Stomach smooth muscle (tissue), 2 donors: ENCODE data around the gene WDR91.

ENCODE experiments used
- H3K27ac ChIP-seq: one replicate; pipeline ENCODE4 v1.7.0; 2013; ENCODE audit warnings: mild to moderate bottlenecking, low read length, inconsistent platforms
- H3K27me3 ChIP-seq, 2 donors: one replicate each; pipeline ENCODE4 v1.7.0; 2013; ENCODE audit warnings: low read length in 2 of 2; ENCODE audit not compliant: insufficient read depth in 2 of 2, control insufficient read depth in 1 of 2
- H3K36me3 ChIP-seq, 2 donors: one replicate each; pipeline ENCODE4 v1.7.0; 2013; ENCODE audit warnings: low read length in 2 of 2; ENCODE audit not compliant: control insufficient read depth in 2 of 2, insufficient read depth in 2 of 2
- H3K4me1 ChIP-seq: one replicate; pipeline ENCODE4 v1.7.0; 2013; ENCODE audit warnings: low read length; ENCODE audit not compliant: control insufficient read depth, insufficient read depth
- H3K4me3 ChIP-seq, 2 donors: one replicate each; pipeline ENCODE4 v1.7.0; 2013; ENCODE audit warnings: low read length in 2 of 2
- H3K9ac ChIP-seq, 2 donors: one replicate each; pipeline ENCODE4 v1.7.0; 2013; ENCODE audit warnings: low read length in 2 of 2, mild to moderate bottlenecking in 1 of 2
- H3K9me3 ChIP-seq, 2 donors: one replicate each; pipeline ENCODE4 v1.7.0; 2013; ENCODE audit warnings: low read length in 2 of 2; ENCODE audit not compliant: control insufficient read depth in 2 of 2
- donor health status: healthy.
- donor health status: Pancreatic carcinoma.

Gene WDR91

DNA sequence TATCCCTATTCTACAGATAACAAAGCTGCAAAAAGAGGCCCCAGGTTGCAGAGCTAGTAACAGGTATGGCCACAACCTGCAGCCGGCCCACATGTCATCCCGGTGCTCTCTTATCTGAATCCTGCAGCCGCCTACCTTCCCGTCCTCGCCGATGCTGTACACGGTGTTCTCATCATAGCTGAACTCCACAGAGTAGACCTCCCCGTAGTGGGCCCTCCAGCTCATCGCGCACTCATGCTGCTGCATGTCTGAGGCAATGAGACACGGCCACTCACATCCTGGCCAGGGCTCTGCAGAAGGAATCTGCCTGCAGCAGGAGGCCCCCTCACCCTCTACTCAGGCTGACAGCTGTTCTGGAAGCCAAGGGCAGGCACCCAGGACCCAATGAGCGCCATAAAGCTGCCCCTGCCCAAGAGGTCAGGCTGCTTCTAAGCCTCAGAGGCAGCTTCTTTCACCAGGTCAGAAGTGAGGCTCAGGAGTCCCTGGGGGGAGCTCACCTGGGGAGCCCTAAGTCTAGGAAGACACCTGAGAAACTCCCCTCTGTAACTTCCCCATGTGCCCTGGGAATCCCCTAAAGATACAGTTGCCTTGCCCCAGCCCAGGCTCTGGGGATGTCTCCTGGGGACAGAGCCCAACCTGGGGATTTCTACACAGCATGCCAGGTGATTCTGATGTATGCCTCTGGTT, 22.9 kb downstream of the WDR91 start:
- no peak overlapping the region for H3K9ac ChIP-seq
- H3K4me1 ChIP-seq = peaks cover 3% of the 10 kb centered on the region
- no peaks in the 10 kb centered on the region for H3K9me3 ChIP-seq
- H3K27ac ChIP-seq = no peak overlapping the region
- no peaks in the 10 kb centered on the region for H3K27me3 ChIP-seq
- no peak overlapping the region for H3K4me3 ChIP-seq
- H3K36me3 ChIP-seq = peaks cover 48 to 53% of the 10 kb centered on the region in 2 donors

DNA sequence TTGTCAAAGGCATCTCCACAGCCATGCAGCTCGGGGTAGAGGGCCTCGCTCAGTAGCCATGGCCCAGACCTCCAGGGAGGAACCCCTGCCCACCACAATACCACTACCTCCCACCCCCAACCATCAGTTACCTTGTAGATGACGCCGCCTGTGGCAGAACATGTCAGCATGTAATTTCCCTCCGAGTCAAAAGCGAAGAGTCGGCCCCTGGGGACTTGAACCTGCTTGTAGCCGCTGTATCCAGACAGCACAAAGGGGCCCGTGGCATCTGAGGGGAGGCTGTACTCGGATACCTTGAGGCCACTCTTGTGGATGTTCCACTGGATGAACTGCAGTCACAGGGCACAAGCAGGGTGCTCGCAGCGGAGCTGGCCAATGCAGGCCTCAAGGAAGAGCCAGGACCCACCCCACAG, 24.5 kb downstream of the WDR91 start:
- Histone ChIP-seq H3K9me3 (peaks cover 0 to 3% of the 10 kb centered on the region in 2 donors), H3K9ac (no peak overlapping the region), H3K36me3 (peaks cover 37 to 51% of the 10 kb centered on the region in 2 donors), H3K27me3 (no peaks in the 10 kb centered on the region), H3K4me3 (no peak overlapping the region), H3K4me1 (no peaks in the 10 kb centered on the region), H3K27ac (no peak overlapping the region)

DNA sequence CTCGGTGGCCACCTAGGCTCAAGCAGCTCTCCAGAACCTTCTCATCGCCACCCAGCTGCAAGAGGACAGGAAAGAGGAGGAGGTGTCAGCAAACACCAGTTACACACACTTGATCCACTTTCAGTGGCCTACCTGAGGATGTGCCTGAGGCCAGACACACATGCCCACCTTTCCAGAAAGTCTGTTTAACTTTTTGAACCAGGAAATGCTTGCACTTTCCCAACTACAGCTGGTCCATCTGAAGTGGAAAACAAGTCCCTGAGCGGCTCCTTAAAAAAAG, 25.1 kb downstream of the WDR91 start:
- Histone ChIP-seq H3K4me1 (no peaks in the 10 kb centered on the region), H3K36me3 (peaks cover 37 to 51% of the 10 kb centered on the region in 2 donors), H3K27me3 (no peaks in the 10 kb centered on the region)

DNA sequence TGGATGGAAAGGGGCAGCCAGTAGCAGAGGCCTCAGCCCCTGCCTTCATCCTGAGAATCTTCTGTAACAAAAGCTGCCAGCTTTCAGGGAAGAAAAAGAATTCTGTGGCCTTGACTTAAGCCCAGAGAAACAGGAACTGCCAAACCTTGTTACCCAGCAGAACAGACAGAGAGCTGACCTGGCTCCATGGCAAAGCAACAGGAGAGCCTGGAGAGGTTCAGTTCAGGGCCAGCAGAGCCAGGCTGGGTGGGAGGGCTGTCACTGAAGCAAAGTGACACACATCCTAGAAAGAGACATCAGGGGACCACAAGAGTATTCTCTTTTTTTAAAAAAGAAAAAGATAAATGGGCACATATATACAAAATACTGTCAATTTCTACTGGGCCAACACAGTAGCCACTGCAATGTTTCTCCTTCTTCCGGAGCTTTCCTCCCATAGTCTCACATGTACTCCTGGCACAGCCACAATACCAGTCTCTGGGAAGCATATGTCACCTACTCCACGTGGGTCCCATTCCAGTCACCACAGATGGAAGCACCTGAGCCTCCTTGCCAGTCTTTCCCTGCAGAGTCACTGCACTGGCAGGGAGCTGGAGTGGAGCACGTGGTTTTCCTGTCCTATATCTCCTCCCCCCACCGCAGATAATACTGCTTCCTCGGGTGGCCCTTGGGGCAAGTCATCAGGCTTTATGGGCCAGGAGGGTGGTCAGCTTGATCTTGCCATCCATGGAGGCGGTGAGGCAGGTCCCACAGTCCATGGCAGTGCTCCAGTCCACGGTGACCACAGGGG, 25.7 kb downstream of the WDR91 start:
- no peaks in the 10 kb centered on the region for H3K4me1 ChIP-seq
- H3K4me3 ChIP-seq = no peak overlapping the region
- no peaks in the 10 kb centered on the region for H3K27me3 ChIP-seq
- H3K36me3 ChIP-seq = peaks cover 37 to 49% of the 10 kb centered on the region in 2 donors
- H3K27ac ChIP-seq = no peak overlapping the region
- H3K9me3 ChIP-seq = peaks cover 0 to 8% of the 10 kb centered on the region in 2 donors
- H3K9ac ChIP-seq = no peak overlapping the region

More for the DNA sequence above, 25.1 kb downstream of the WDR91 start:
- no peak overlapping the region for H3K9ac ChIP-seq
- H3K9me3 ChIP-seq = peaks cover 0 to 8% of the 10 kb centered on the region in 2 donors
- H3K27ac ChIP-seq = no peak overlapping the region
- no peak overlapping the region for H3K4me3 ChIP-seq

DNA sequence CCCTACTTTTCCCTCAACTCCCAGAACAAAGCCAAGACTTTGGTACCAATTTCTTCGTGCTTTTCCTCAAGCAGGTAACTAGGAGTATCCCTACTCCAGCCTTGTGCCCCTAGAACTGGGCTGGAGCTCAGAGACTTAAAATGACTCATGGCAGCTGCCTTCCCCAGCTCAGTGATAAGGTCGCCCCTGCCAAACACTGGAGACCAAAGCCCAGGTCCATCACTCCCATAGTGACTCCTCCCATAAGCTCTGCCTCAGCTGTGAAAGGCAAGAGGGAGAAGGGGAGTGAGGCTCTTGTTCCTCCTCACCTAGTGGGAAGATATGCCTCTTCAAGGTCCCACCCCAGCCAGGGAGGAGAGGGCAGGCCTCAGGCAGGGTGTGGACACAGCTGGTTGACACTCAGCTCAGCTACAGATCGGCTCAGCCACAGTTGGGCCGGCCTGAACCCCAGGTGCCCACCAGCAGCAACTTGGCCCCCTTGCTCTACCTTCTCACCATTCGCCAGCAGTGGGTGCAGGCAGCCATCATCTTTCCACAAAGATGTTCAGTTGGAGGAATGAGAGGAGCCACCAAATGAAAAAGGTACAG, 27.0 kb downstream of the WDR91 start:
- peaks cover 30 to 45% of the 10 kb centered on the region in 2 donors for H3K36me3 ChIP-seq
- H3K4me3 ChIP-seq = no peak overlapping the region
- no peaks in the 10 kb centered on the region for H3K27me3 ChIP-seq
- no peaks in the 10 kb centered on the region for H3K4me1 ChIP-seq
- peaks cover 0 to 13% of the 10 kb centered on the region in 2 donors for H3K9me3 ChIP-seq
- H3K9ac ChIP-seq = no peak overlapping the region
- no peak overlapping the region for H3K27ac ChIP-seq

DNA sequence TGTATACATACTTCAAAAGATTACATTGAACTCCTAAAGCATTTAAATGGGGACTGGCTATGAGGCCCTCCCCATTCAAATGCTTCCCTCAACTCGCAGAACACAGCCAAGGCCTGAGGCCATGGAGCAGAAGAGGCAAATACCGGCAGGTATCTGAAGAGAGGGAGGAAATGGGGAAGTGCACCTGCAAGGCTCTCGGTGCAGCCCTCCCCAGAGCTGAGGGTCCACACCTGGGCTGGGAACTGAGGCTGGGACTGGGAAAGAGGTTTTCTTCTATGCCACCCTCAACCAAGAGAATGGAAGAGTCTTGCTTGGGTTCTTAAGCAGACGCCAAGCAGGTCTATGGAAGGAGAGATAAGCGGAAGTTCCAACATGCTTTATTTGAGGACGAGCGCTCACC, 27.8 kb downstream of the WDR91 start:
- no peak overlapping the region for H3K4me3 ChIP-seq
- H3K36me3 ChIP-seq = peaks cover 24 to 36% of the 10 kb centered on the region in 2 donors

DNA sequence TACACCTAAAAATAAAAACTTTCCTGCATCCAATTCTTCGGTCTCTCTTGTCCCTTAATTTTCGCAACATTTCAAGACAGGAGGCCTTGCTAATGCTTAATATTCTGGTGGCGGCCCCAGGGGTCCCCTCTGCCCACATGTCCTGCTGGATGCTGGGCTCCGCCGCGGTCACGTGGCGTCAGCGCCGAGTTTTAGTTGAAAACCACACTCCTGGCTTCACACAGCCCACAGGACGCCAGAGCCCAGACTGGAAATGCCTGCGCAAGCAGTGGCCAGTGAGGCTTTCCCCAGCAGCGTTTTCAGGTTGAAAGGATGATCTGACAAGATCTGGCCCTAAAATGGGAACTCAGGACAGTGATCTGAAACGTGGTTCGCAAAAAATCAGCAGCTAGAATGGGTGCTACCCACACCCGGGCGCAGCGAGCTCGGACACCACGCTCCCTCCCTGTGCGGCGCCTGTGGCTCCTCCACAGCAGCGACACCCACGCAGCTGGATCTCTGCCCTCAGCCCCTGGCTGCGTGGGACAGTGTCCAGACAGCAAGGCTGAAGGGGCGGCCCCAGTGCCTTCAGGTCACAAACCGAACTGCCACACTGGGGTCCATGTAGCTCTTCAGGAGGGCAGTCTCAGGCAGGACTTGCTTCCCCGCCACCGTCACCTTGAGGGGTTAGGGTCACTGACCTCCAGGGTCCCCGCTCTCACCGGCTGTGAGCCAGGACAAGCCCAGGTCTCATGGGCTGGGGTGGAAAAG, 29.2 kb downstream of the WDR91 start:
- no peak overlapping the region for H3K27ac ChIP-seq
- no peak overlapping the region for H3K9ac ChIP-seq
- no peak overlapping the region for H3K4me3 ChIP-seq
- H3K4me1 ChIP-seq = no peaks in the 10 kb centered on the region
- peaks cover 0 to 13% of the 10 kb centered on the region in 2 donors for H3K9me3 ChIP-seq
- H3K27me3 ChIP-seq = no peaks in the 10 kb centered on the region
- peaks cover 14 to 30% of the 10 kb centered on the region in 2 donors for H3K36me3 ChIP-seq

More for the DNA sequence above, 27.8 kb downstream of the WDR91 start:
- Histone ChIP-seq H3K27me3 (no peaks in the 10 kb centered on the region), H3K27ac (no peak overlapping the region), H3K9me3 (peaks cover 0 to 13% of the 10 kb centered on the region in 2 donors), H3K4me1 (no peaks in the 10 kb centered on the region), H3K9ac (no peak overlapping the region)

DNA sequence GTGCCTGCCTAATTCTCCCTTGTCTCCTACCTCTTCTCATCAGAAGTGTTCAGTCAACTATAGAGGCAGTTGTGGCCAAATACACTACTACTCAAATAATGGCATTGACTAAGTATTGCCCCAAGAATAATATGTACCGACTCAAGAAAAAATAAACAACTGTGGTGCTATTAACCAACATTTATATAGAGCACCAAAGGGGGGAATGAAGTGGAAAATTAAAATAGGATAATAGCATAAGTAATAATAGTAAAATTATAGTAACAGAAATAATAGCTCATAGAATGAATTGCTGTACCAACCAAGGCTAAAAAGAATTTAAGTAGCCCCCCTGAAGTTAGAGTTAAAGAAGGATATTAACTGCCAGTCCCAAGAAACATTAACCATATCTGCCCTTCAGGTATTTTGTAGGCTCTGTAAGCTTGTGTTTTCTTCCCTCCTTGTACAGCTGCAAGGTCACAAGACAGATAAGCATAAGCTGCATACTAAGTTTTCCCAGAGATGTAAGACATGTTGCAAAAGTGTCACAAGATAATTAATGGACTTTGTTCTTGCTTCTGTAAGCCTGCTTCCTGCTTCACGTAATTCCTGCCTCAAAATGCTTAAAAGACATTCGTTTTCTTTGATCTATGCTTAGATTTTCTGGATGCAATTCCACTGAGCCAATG, 29.9 kb downstream of the WDR91 start:
- Histone ChIP-seq H3K27me3 (no peaks in the 10 kb centered on the region), H3K27ac (no peak overlapping the region), H3K4me3 (no peak overlapping the region), H3K9ac (no peak overlapping the region), H3K36me3 (peaks cover 10 to 26% of the 10 kb centered on the region in 2 donors), H3K4me1 (no peaks in the 10 kb centered on the region), H3K9me3 (peaks cover 0 to 13% of the 10 kb centered on the region in 2 donors)

DNA sequence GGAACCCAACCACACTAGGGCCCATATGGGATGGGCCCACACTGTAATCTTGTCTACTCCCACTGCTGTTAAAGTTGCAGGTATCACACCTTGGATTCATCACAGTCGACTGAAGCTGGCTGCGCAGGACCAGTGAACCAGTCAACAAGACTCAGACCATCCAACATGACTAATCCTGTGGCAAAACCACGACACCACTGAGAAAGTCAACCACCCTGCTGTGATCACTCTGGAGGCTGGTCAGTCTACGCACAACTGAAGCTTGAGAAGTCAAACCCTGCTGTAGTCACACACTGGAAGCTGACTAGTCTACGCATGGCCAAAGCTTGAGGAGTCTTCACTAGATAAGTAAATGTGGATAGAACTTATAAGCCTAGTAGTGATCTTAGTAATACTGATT, 31.2 kb downstream of the WDR91 start:
- peaks cover 4 to 15% of the 10 kb centered on the region in 2 donors for H3K36me3 ChIP-seq

DNA sequence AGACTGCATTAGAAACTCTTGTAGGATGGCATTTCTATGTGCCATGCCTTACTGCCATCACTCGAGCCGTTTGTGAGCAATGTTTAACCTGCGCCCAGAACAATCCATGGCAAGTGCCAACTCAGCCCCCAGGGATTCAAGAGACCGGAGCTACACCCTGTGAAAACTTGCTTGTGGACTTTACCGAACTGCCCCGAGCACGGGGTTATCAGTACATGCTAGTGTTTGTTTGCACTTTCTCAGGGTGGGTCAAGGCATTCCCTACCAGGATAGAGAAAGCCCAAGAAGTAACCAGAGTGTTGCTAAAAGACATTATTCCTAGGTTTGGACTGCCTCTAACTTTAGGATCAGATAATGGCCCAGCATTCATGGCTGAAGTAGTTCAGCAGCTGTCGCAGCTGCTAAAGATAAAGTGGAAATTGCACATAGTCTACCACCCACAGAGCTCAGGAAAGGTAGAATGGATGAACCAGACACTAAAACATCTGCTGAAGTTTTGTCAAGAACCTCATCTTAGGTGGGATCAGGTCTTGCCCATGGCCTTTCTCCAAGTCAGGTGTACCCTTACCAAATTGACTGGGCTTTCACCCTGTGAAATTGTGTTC, 31.9 kb downstream of the WDR91 start:
- H3K27ac ChIP-seq = no peak overlapping the region
- no peaks in the 10 kb centered on the region for H3K4me1 ChIP-seq
- no peaks in the 10 kb centered on the region for H3K27me3 ChIP-seq
- H3K4me3 ChIP-seq = no peak overlapping the region
- H3K9me3 ChIP-seq = peaks cover 0 to 13% of the 10 kb centered on the region in 2 donors
- H3K9ac ChIP-seq = no peak overlapping the region
- peaks cover 4 to 13% of the 10 kb centered on the region in 2 donors for H3K36me3 ChIP-seq

More for the DNA sequence above, 31.2 kb downstream of the WDR91 start:
- H3K4me1 ChIP-seq = no peaks in the 10 kb centered on the region
- no peak overlapping the region for H3K4me3 ChIP-seq
- peaks cover 0 to 13% of the 10 kb centered on the region in 2 donors for H3K9me3 ChIP-seq
- H3K27ac ChIP-seq = no peak overlapping the region
- no peaks in the 10 kb centered on the region for H3K27me3 ChIP-seq
- no peak overlapping the region for H3K9ac ChIP-seq
